Cardiac muscle cell (in vitro differentiated cells and primary cell): Measurements from ENCODE around the gene SUGP2. TPM values are rescaled to one million over a fixed set of nuclear protein-coding genes. Genes with fewer than 3 reads are reported as not detected.

ENCODE experiments used
- DNase-seq, 2 donors: peaks; one replicate each; pipeline versions ENCODE4 v3.0.0 to v3.0.0-alpha.2; 2010 to 2017; ENCODE audit warnings: low read depth in 1 of 2, low spot score in 1 of 2
- H3K27ac ChIP-seq: fragments of 200-600 bp; sonication (generic); 2 replicates; pipeline ENCODE4 v1.5.1; 2016
- H3K27me3 ChIP-seq: fragments of 200-600 bp; sonication (generic); 2 replicates; pipeline ENCODE4 v1.6.0; 2016; ENCODE audit warnings: control low read depth
- H3K36me3 ChIP-seq: fragments of 200-600 bp; sonication (generic); 2 replicates; pipeline ENCODE4 v1.5.1; 2016; ENCODE audit warnings: control low read depth
- H3K4me1 ChIP-seq: fragments of 200-600 bp; sonication (generic); 2 replicates; pipeline ENCODE4 v1.8.1; 2017; ENCODE audit warnings: low read depth, mild to moderate bottlenecking, mixed run types
- H3K4me3 ChIP-seq: fragments of 200-600 bp; sonication (generic); 2 replicates; pipeline ENCODE4 v1.5.1; 2016; ENCODE audit warnings: mild to moderate bottlenecking
- H3K9me3 ChIP-seq: fragments of 200-600 bp; sonication (generic); 2 replicates; pipeline ENCODE4 v1.5.1; 2017; ENCODE audit warnings: low read depth, mild to moderate bottlenecking, control low read depth
- polyA plus RNA-seq: library from polyadenylated mRNA; unstranded; fragments of >200 nt; fragmentation: Nextera tagmentation; extraction: Ambion mirVana; gene quantifications from 2 replicates; pipeline ENCODE4 v1.2.1, GENCODE V29; 2016
- total RNA-seq: library from RNA; depleted of rRNA; stranded (reverse); fragments of >200 nt; gene quantifications from 2 replicates; pipeline ENCODE4 v1.2.3, GENCODE V29; 2016
- TF ChIP-seq, protein P1 (sequence below): IDR thresholded peaks from 2 replicates; pipeline ENCODE4 v1.5.1; 2012; ENCODE audit warnings: low read depth, mild to moderate bottlenecking, low read length

The SUGP2 gene
- total and polyA plus RNA-seq, 2 experiments from 2014 or later = 120 to 126 TPM

DNA sequence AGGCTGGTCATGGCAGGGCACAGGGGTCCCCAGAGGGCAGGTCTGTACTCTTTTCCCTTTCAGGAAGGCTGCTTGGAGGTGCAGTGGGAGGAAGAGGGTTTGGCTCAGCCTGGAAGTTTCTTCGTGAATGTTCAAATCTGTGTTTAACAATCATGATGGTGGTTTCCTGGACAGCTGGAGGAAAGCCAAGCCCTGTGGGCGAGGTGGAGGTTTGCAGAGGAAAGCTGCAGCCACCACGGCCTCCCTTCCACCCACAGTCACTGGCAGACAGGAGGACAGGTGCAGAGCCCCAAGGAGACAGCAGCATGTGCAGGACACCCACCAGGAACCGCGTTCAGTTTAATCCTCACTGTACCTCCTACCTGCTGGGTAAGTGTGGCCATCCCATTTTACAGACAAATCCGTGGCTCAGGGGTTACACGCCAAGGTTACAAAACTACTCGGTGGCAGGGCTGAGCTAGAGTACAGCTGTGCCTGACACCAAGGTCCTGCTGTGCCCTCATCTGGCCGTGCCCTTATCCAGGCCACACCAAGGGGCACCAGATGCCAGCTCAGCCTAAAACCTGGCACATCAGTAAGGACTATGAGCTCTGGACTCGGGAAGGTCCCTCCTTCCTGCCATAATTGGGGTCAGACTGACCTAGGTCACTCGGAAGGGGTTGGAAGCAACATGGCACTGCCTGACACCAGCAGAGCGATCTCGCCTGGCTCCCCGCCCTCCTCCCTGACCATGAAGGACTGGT is 34.1 kb downstream of the SUGP2 start:
- Histone ChIP-seq H3K36me3 (peaks cover 29% of the 10 kb centered on the region), H3K27ac (no peak overlapping the region), H3K27me3 (no peaks in the 10 kb centered on the region), H3K9me3 (no peaks in the 10 kb centered on the region), H3K4me3 (no peak overlapping the region), H3K4me1 (peaks cover 3% of the 10 kb centered on the region)
- TF ChIP-seq, protein P1, sequence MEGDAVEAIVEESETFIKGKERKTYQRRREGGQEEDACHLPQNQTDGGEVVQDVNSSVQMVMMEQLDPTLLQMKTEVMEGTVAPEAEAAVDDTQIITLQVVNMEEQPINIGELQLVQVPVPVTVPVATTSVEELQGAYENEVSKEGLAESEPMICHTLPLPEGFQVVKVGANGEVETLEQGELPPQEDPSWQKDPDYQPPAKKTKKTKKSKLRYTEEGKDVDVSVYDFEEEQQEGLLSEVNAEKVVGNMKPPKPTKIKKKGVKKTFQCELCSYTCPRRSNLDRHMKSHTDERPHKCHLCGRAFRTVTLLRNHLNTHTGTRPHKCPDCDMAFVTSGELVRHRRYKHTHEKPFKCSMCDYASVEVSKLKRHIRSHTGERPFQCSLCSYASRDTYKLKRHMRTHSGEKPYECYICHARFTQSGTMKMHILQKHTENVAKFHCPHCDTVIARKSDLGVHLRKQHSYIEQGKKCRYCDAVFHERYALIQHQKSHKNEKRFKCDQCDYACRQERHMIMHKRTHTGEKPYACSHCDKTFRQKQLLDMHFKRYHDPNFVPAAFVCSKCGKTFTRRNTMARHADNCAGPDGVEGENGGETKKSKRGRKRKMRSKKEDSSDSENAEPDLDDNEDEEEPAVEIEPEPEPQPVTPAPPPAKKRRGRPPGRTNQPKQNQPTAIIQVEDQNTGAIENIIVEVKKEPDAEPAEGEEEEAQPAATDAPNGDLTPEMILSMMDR = no peak
- DNase-seq = peak in 1 of 2 donors; percentile 56

DNA sequence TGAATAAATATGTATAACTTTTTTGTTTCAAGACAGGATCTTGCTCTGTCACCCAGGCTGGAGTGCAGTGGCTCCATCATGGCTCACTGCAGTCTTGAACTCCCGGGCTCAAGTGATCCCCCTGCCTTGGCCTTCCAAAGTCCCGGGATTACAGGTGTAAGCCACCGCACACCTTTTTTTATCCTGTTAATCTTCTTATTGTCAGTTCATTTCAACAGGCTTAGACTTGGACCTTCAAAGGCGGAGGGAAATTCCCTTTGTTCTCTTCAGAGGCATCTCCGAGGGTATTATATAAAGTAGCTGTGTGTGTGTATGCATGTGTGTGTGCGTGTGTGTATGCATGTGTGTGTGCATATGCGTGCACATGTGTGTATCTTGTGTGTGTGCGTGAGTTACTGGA is 35.0 kb downstream of the SUGP2 start:
- Histone ChIP-seq H3K9me3 (no peaks in the 10 kb centered on the region), H3K36me3 (peaks cover 29% of the 10 kb centered on the region), H3K27ac (no peak overlapping the region), H3K4me3 (no peak overlapping the region), H3K27me3 (no peaks in the 10 kb centered on the region), H3K4me1 (peaks cover 3% of the 10 kb centered on the region)
- TF ChIP-seq, protein P1 = no peak
- DNase-seq = no peak

DNA sequence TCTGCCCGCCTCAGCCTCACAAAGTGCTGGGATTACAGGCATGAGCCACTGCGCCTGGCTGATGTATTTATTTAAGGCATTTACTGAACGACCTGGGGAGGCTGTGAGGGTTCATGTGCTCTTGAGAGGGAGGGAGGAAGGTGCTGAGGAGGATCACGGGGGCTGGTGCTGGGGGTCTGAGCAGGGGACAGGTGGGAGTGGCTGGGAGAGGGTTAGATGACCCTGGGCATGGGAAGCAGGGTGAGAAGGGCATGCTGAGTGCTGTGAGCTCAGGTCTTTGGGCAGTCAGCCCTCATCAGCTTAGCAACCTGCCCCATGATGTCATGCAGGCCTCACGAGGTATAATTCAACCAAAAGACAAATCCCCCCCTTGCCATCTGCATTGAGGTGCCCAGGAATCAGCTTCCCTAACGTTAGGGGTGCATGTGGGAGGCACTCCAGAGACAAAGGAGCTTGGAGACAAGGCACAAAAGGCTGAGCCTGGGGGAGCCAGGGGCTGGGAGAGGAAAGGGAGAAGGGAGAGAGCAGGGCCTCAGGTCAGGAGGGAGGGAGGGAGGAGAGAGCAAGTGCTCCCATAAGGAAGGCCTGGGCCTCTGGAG is 36.4 kb downstream of the SUGP2 start:
- Histone ChIP-seq H3K4me3 (no peak overlapping the region), H3K27me3 (no peaks in the 10 kb centered on the region), H3K4me1 (peaks cover 3% of the 10 kb centered on the region), H3K27ac (no peak overlapping the region), H3K9me3 (no peaks in the 10 kb centered on the region), H3K36me3 (peaks cover 32% of the 10 kb centered on the region)
- TF ChIP-seq, protein P1 = no peak
- no peak for DNase-seq

DNA sequence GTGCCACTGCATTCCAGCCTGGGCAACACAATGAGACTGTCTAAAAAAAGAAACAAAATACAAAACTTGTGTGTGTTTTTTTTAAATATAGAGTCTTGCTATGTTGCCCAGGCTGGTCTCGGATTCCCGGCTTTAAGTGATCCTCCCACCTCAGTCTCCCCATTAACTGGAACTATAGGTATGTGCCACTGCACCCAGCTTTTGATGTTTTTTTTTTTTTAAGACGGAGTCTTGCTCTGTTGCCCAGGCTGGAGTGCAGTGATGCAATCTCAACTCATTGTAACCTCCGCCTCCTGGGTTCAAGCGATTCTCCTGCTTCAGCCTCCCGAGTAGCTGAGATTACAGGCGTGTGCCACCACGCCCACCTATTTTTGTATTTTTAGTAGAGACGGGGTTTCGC is 37.0 kb downstream of the SUGP2 start:
- no peak overlapping the region for H3K4me3 ChIP-seq
- TF ChIP-seq, protein P1 = no peak
- peaks cover 26% of the 10 kb centered on the region for H3K36me3 ChIP-seq
- H3K9me3 ChIP-seq = no peaks in the 10 kb centered on the region
- DNase-seq = no peak
- H3K4me1 ChIP-seq = peaks cover 3% of the 10 kb centered on the region
- no peaks in the 10 kb centered on the region for H3K27me3 ChIP-seq
- H3K27ac ChIP-seq = no peak overlapping the region

DNA sequence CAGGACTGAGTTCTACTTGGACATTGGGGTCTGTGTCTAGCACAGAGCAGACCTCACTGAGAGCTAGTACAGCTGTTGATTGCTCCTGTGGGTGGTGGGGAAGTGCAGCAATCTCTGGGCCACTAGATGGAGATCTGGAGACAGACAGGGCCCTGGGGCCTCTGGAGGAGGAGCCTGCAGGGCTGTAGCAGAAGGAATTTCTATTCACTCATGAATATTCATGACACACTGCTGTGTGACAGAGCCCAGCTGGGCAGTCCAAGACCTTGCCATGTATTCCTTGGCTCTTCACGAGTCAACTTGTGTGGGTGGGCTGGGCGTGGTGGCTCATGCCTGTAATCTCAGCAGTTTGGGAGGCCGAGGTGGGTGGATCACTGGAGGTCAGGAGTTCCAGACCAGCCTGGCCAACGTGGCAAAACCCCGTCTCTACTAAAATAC is 37.5 kb downstream of the SUGP2 start:
- H3K27me3 ChIP-seq = no peaks in the 10 kb centered on the region
- H3K4me1 ChIP-seq = peaks cover 3% of the 10 kb centered on the region
- H3K36me3 ChIP-seq = peaks cover 23% of the 10 kb centered on the region
- peak; percentile 71 to 93 for DNase-seq
- no peak overlapping the region for H3K4me3 ChIP-seq
- TF ChIP-seq, protein P1 = peak; percentile 81
- H3K27ac ChIP-seq = no peak overlapping the region
- no peaks in the 10 kb centered on the region for H3K9me3 ChIP-seq
